ENCODE results near the gene WIZ.

GRCh38 chr19:15444505-15445226 is 5.1 kb downstream of the WIZ start:
- no peak for TF ChIP-seq EZH2 (IDR thresholded peaks at IDR 0.05; ENCODE audit: borderline replicate concordance, insufficient read depth, low read depth, low read length, poor library complexity, severe bottlenecking)
- TF ChIP-seq, protein P1, sequence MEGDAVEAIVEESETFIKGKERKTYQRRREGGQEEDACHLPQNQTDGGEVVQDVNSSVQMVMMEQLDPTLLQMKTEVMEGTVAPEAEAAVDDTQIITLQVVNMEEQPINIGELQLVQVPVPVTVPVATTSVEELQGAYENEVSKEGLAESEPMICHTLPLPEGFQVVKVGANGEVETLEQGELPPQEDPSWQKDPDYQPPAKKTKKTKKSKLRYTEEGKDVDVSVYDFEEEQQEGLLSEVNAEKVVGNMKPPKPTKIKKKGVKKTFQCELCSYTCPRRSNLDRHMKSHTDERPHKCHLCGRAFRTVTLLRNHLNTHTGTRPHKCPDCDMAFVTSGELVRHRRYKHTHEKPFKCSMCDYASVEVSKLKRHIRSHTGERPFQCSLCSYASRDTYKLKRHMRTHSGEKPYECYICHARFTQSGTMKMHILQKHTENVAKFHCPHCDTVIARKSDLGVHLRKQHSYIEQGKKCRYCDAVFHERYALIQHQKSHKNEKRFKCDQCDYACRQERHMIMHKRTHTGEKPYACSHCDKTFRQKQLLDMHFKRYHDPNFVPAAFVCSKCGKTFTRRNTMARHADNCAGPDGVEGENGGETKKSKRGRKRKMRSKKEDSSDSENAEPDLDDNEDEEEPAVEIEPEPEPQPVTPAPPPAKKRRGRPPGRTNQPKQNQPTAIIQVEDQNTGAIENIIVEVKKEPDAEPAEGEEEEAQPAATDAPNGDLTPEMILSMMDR (IDR thresholded peaks at IDR 0.05), result no peak

Measured in B cell (primary cell).